Hepatocyte (in vitro differentiated cells): ENCODE results near the gene CLIC4. TPM values are rescaled to one million over a fixed set of nuclear protein-coding genes. Genes with fewer than 3 reads are reported as not detected.

ENCODE experiments used
- DNase-seq: peaks from one replicate; pipeline ENCODE4 v3.0.0-alpha.2; 2016; ENCODE audit warnings: low spot score
- H2AFZ ChIP-seq: fragments of 200-600 bp; sonication (generic); 2 replicates; pipeline ENCODE4 v1.6.0; 2016; ENCODE audit warnings: antibody characterized with exemption, mild to moderate bottlenecking
- H3K27ac ChIP-seq: fragments of 200-600 bp; sonication (generic); 2 replicates; pipeline ENCODE4 v1.5.1; 2016; ENCODE audit warnings: mild to moderate bottlenecking
- H3K27me3 ChIP-seq: fragments of 200-600 bp; sonication (generic); 2 replicates; pipeline ENCODE4 v1.6.1; 2016
- H3K36me3 ChIP-seq: fragments of 200-600 bp; sonication (generic); replicated peaks from 2 replicates; pipeline ENCODE4 v1.5.1; 2016; ENCODE audit warnings: low read depth; ENCODE audit not compliant: insufficient read depth
- H3K4me1 ChIP-seq: fragments of 200-600 bp; sonication (generic); 2 replicates; pipeline ENCODE4 v1.5.1; 2016; ENCODE audit warnings: mild to moderate bottlenecking, moderate library complexity; ENCODE audit not compliant: insufficient read depth
- H3K4me2 ChIP-seq: fragments of 200-600 bp; sonication (generic); 2 replicates; pipeline ENCODE4 v1.6.0; 2016
- H3K4me3 ChIP-seq: fragments of 200-600 bp; sonication (generic); 2 replicates; pipeline ENCODE4 v1.5.1; 2016; ENCODE audit warnings: mild to moderate bottlenecking
- H3K79me2 ChIP-seq: fragments of 200-600 bp; sonication (generic); 2 replicates; pipeline ENCODE4 v1.6.0; 2017; ENCODE audit warnings: mild to moderate bottlenecking
- H3K9me2 ChIP-seq: fragments of 200-600 bp; sonication (generic); replicated peaks from 2 replicates; pipeline ENCODE4 v1.6.0; 2017; ENCODE audit warnings: mild to moderate bottlenecking; ENCODE audit not compliant: insufficient read depth
- H3K9me3 ChIP-seq: fragments of 200-600 bp; sonication (generic); 2 replicates; pipeline ENCODE4 v1.5.1; 2016; ENCODE audit warnings: low read depth, mild to moderate bottlenecking
- H4K20me1 ChIP-seq: fragments of 200-600 bp; sonication (generic); 2 replicates; pipeline ENCODE4 v1.6.0; 2016; ENCODE audit warnings: mild to moderate bottlenecking; ENCODE audit not compliant: insufficient read depth, poor library complexity, severe bottlenecking
- CTCF ChIP-seq: fragments of 200-600 bp; sonication (generic); IDR thresholded peaks from 2 replicates; pipeline ENCODE4 v1.5.1; 2016; ENCODE audit warnings: antibody characterized with exemption, mild to moderate bottlenecking; ENCODE audit not compliant: poor library complexity
- EZH2 ChIP-seq: fragments of 200-600 bp; sonication (generic); IDR thresholded peaks from 2 replicates; pipeline ENCODE4 v1.6.1; 2016; ENCODE audit warnings: antibody characterized with exemption, mild to moderate bottlenecking, borderline replicate concordance
- EZH2phosphoT487 ChIP-seq: fragments of 200-600 bp; sonication (generic); IDR thresholded peaks from one replicate; pipeline ENCODE4 v1.6.1; 2018; ENCODE audit warnings: antibody characterized with exemption, mild to moderate bottlenecking, low read depth, moderate library complexity; ENCODE audit not compliant: unreplicated experiment, severe bottlenecking
- WGBS: methylation state at CpG from one replicate; pipeline ENCODE4 v1.1.6; 2016; ENCODE audit warnings: low lambda C conversion rate; ENCODE audit errors: missing lambda C conversion rate; 5-methylcytosine and 5-hydroxymethylcytosine counted together
- polyA plus RNA-seq: library from polyadenylated mRNA; unstranded; fragments of >200 nt; fragmentation: Nextera tagmentation; extraction: Ambion mirVana; gene quantifications from 2 replicates; pipeline ENCODE4 v1.2.1, GENCODE V29; 2016
- small RNA-seq: library from RNA; depleted of rRNA; stranded (forward); fragments of <200 nt; gene quantifications from one replicate; pipeline ENCODE3, GENCODE V24; 2014
- total RNA-seq: library from RNA; depleted of rRNA; stranded (reverse); fragments of >200 nt; gene quantifications from 2 replicates; pipeline ENCODE4 v1.2.3, GENCODE V29; 2014

The CLIC4 gene
- total and polyA plus RNA-seq, 2 experiments from 2014 or later = 146 to 259 TPM

- no peak overlapping the region for H3K27ac ChIP-seq
- no peak for DNase-seq
These were observed 147.2 kb downstream of the CLIC4 start for GRCh38 chr1:24892188-24893153.

GRCh38 chr1:24893431-24893830, 148.2 kb downstream of the CLIC4 start:
- H3K9me3 ChIP-seq = no peaks in the 10 kb centered on the region
- 80% methylated on average over 3 of the region's 3 CpGs for WGBS

More at GRCh38 chr1:24892188-24893153, 147.2 kb downstream of the CLIC4 start:
- no peaks in the 10 kb centered on the region for H4K20me1 ChIP-seq
- H2AFZ ChIP-seq = no peak overlapping the region
- H3K79me2 ChIP-seq = no peaks in the 10 kb centered on the region
- peaks cover 3% of the 10 kb centered on the region for H3K4me1 ChIP-seq
- no peaks in the 10 kb centered on the region for H3K36me3 ChIP-seq
- TF ChIP-seq EZH2 (no peak), CTCF (no peak), EZH2phosphoT487 (no peak)
- no peaks in the 10 kb centered on the region for H3K27me3 ChIP-seq
- no peak overlapping the region for H3K4me3 ChIP-seq
- H3K4me2 ChIP-seq = no peak overlapping the region
- no peaks in the 10 kb centered on the region for H3K9me2 ChIP-seq
- no peaks in the 10 kb centered on the region for H3K9me3 ChIP-seq
- WGBS = 81% methylated on average over 1 of the region's 1 CpG

More at GRCh38 chr1:24893431-24893830, 148.2 kb downstream of the CLIC4 start:
- no peak overlapping the region for H3K27ac ChIP-seq
- no peak overlapping the region for H2AFZ ChIP-seq
- H3K4me1 ChIP-seq = peaks cover 8% of the 10 kb centered on the region
- no peak overlapping the region for H3K4me3 ChIP-seq
- no peaks in the 10 kb centered on the region for H4K20me1 ChIP-seq
- H3K27me3 ChIP-seq = no peaks in the 10 kb centered on the region
- TF ChIP-seq CTCF (no peak), EZH2 (no peak), EZH2phosphoT487 (no peak)
- H3K79me2 ChIP-seq = no peaks in the 10 kb centered on the region
- no peaks in the 10 kb centered on the region for H3K36me3 ChIP-seq
- DNase-seq = peak; percentile 8
- H3K9me2 ChIP-seq = no peaks in the 10 kb centered on the region
- no peak overlapping the region for H3K4me2 ChIP-seq

Small RNA genes lying within 50 kb of the gene (small RNA-seq; reads per million reads assigned to genes)
- not detected for gene RNU6-1208P

Other genes with a start within 250 kb of the CLIC4 start
- 9.0 and 10.1 TPM in 2 replicates for gene RCAN3, start 242.6 kb upstream of the CLIC4 start, total RNA-seq
- gene RCAN3, start 242.6 kb upstream of the CLIC4 start, polyA plus RNA-seq = 6.2 and 6.4 TPM in 2 replicates
- gene NCMAP, start 189.4 kb upstream of the CLIC4 start, total RNA-seq = 6.3 and 8.1 TPM in 2 replicates
- gene NCMAP, start 189.4 kb upstream of the CLIC4 start, polyA plus RNA-seq = 2.7 and 3.5 TPM in 2 replicates
- 52.5 and 61.6 TPM in 2 replicates for gene SRRM1, start 102.1 kb upstream of the CLIC4 start, total RNA-seq
- 84.3 and 131 TPM in 2 replicates for gene SRRM1, start 102.1 kb upstream of the CLIC4 start, polyA plus RNA-seq
- gene RUNX3, start 184.8 kb downstream of the CLIC4 start, total RNA-seq = 0.13 and 0.28 TPM in 2 replicates
- 0.16 and 0.67 TPM in 2 replicates for gene RUNX3, start 184.8 kb downstream of the CLIC4 start, polyA plus RNA-seq